Caco-2 (cell line): ENCODE results near the gene ACSBG1. TPM values are rescaled to one million over a fixed set of nuclear protein-coding genes. Genes with fewer than 3 reads are reported as not detected.
"Not testable (repeated sequence)": the region's sequence is repeated elsewhere in the genome, so short reads cannot be mapped to it uniquely, and the experiment has no call there.

Source experiments
- BruUV-seq: library from RNA; stranded (reverse); fragments of 400-500 nt; replicated peaks from 2 replicates; lab custom pipeline; 2021; lab: Mats Ljungman, UMichigan
- CTCF ChIA-PET: fragments of 300-600 bp; sonication (Branson Sonifier 250); formaldehyde crosslinking; loops from one replicate; lab custom pipeline; 2022; ENCODE audit warnings: antibody characterized with exemption; lab: Charles Lee
- POLR2A ChIA-PET: fragments of 300-600 bp; sonication (Branson Sonifier 250); formaldehyde crosslinking; loops from one replicate; lab custom pipeline; 2022; ENCODE audit warnings: antibody characterized with exemption; lab: Charles Lee
- DNase-seq, 2 experiments: peaks; one replicate each; pipeline versions ENCODE4 v3.0.0 to v3.0.0-alpha.2; 2020 to 2022
- H3K27me3 ChIP-seq: replicated peaks from 2 replicates; pipeline ENCODE4 v1.6.0; 2011; ENCODE audit warnings: low read length; ENCODE audit not compliant: control insufficient read depth, insufficient read depth
- H3K36me3 ChIP-seq: 2 replicates; pipeline ENCODE4 v1.5.1; 2011; ENCODE audit warnings: low read length; ENCODE audit not compliant: control insufficient read depth, insufficient read depth
- H3K4me1 ChIP-seq: fragments of 250-450 bp; sonication (Bioruptor Pico); 2 replicates; pipeline ENCODE4 v1.5.1; 2020; ENCODE audit warnings: mild to moderate bottlenecking
- H3K4me3 ChIP-seq: 2 replicates; pipeline ENCODE4 v1.5.1; 2011; ENCODE audit warnings: low read depth, mild to moderate bottlenecking, control low read depth, low read length
- H3K9me3 ChIP-seq: fragments of 250-450 bp; sonication (Bioruptor Pico); 2 replicates; pipeline ENCODE4 v1.5.1; 2020; ENCODE audit warnings: mild to moderate bottlenecking, moderate library complexity
- H3K27ac Mint-ChIP-seq: one replicate; pipeline ENCODE4 v1.8.0; 2022; ENCODE audit warnings: mixed read lengths; ENCODE audit not compliant: unreplicated experiment
- H3K27me3 Mint-ChIP-seq: one replicate; pipeline ENCODE4 v1.8.0; 2022; ENCODE audit warnings: mixed read lengths; ENCODE audit not compliant: insufficient read depth, unreplicated experiment
- H3K36me3 Mint-ChIP-seq: one replicate; pipeline ENCODE4 v1.8.0; 2022; ENCODE audit warnings: mild to moderate bottlenecking, mixed read lengths; ENCODE audit not compliant: insufficient read depth, unreplicated experiment
- H3K4me1 Mint-ChIP-seq: one replicate; pipeline ENCODE4 v1.8.0; 2022; ENCODE audit warnings: low read depth, mixed read lengths; ENCODE audit not compliant: unreplicated experiment
- H3K4me3 Mint-ChIP-seq: one replicate; pipeline ENCODE4 v1.8.0; 2022; ENCODE audit warnings: mild to moderate bottlenecking, moderate library complexity, mixed read lengths; ENCODE audit not compliant: unreplicated experiment
- H3K9me3 Mint-ChIP-seq: one replicate; pipeline ENCODE4 v1.8.0; 2022; ENCODE audit warnings: mixed read lengths; ENCODE audit not compliant: unreplicated experiment
- intact Hi-C: fragments of 100-400 bp; cut with micrococcal nuclease; formaldehyde crosslinking; loops from one replicate; pipeline ENCODE4 v1.10.0; 2022; ENCODE audit not compliant: unreplicated experiment
- total RNA-seq: library from RNA; stranded (reverse); gene quantifications from 2 replicates; pipeline ENCODE4 v1.2.3, GENCODE V29; 2022
- TF ChIP-seq, protein P1 (sequence below), 2 experiments: fragments of 200-600 bp in 1 of 2; IDR thresholded peaks; 1 replicate in 1 of 2; 2 replicates in 1 of 2; pipeline versions ENCODE4 v1.5.1 to v1.8.0; 2011 to 2022; ENCODE audit warnings: antibody characterized with exemption in 1 of 2, control low read depth in 1 of 2, inconsistent platforms in 1 of 2, low read depth in 1 of 2, low read length in 1 of 2, mild to moderate bottlenecking in 1 of 2, moderate library complexity in 1 of 2; ENCODE audit not compliant: insufficient read depth in 1 of 2, severe bottlenecking in 1 of 2, unreplicated experiment in 1 of 2

Gene ACSBG1
- total RNA-seq, 1 experiment from 2014 or later: not detected

DNA sequence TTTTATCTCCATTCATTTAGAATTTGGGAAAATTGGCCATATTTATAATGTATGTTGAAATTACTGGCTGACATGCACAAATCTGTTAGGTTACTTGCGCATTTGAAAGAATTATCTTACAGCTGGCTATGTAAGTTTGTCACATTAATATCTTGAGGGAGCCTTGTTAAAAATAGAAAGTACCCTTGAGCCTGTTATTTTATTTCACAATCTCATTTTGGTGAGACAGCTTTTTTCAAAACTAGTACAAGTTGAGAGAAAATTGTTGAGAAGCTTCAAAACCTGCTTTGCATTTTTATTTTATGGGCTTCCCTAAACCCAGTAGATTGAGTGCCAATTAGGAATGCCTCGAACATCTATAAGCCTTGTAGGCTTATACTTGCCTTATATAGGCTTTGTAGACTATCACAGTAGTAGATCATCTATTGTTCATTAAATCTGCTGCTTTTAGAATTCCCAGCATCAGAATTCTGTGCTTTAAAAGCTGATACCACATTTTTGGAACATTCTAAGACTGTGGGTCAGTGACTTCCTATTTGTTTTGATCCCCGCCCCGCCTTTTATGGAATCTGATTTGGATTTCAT, 78.9 kb downstream of the ACSBG1 start:
- DNase-seq: no peak
- no peaks in the 10 kb centered on the region for H3K9me3 Mint-ChIP-seq
- no peaks in the 10 kb centered on the region for H3K27me3 Mint-ChIP-seq
- H3K4me1 ChIP-seq: no peaks in the 10 kb centered on the region
- H3K4me1 Mint-ChIP-seq: no peaks in the 10 kb centered on the region
- ChIA-PET CTCF (no interaction called here), POLR2A (no interaction called here)
- H3K27me3 ChIP-seq: no peaks in the 10 kb centered on the region
- H3K27ac Mint-ChIP-seq: no peak overlapping the region
- no peaks in the 10 kb centered on the region for H3K9me3 ChIP-seq
- H3K36me3 Mint-ChIP-seq: peaks cover 16% of the 10 kb centered on the region
- BruUV-seq: no TSS peak
- no peaks in the 10 kb centered on the region for H3K36me3 ChIP-seq
- TF ChIP-seq, protein P1, sequence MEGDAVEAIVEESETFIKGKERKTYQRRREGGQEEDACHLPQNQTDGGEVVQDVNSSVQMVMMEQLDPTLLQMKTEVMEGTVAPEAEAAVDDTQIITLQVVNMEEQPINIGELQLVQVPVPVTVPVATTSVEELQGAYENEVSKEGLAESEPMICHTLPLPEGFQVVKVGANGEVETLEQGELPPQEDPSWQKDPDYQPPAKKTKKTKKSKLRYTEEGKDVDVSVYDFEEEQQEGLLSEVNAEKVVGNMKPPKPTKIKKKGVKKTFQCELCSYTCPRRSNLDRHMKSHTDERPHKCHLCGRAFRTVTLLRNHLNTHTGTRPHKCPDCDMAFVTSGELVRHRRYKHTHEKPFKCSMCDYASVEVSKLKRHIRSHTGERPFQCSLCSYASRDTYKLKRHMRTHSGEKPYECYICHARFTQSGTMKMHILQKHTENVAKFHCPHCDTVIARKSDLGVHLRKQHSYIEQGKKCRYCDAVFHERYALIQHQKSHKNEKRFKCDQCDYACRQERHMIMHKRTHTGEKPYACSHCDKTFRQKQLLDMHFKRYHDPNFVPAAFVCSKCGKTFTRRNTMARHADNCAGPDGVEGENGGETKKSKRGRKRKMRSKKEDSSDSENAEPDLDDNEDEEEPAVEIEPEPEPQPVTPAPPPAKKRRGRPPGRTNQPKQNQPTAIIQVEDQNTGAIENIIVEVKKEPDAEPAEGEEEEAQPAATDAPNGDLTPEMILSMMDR (IDR thresholded peaks at IDR 0.05; ENCODE audit: insufficient read depth in 1 of 2, low read depth in 1 of 2, low read length in 1 of 2, severe bottlenecking in 1 of 2, unreplicated experiment in 1 of 2): no peak
- H3K4me3 ChIP-seq: no peak overlapping the region
- intact Hi-C loops: no loop called here
- H3K4me3 Mint-ChIP-seq: no peak overlapping the region

DNA sequence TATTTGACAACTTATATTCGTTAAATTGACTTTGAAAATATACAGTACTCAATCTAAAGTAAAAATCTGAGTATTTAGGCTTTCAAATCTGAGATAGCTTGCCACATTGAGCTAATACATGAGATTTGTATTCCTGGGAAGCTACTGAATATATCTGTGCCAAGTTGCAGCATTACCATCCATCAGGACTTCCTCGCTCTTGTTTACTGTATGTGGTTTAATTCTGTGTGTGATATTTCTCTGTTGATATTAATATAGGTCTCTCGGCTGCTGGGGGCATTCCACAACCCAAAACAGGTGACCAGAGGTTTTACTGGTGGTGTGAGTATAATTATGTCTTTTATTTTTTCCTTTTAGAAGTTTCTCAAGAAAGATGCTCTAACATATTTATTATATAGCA, 79.4 kb downstream of the ACSBG1 start:
- no peaks in the 10 kb centered on the region for H3K9me3 ChIP-seq
- H3K4me1 ChIP-seq: no peaks in the 10 kb centered on the region
- POLR2A ChIA-PET: no interaction called here
- BruUV-seq: no TSS peak
- H3K27me3 Mint-ChIP-seq: no peaks in the 10 kb centered on the region
- CTCF ChIA-PET: no interaction called here
- no peak overlapping the region for H3K4me3 ChIP-seq
- no peaks in the 10 kb centered on the region for H3K36me3 ChIP-seq
- no peaks in the 10 kb centered on the region for H3K9me3 Mint-ChIP-seq
- intact Hi-C loops: no loop called here
- no peak for DNase-seq
- H3K4me1 Mint-ChIP-seq: no peaks in the 10 kb centered on the region
- no peak overlapping the region for H3K4me3 Mint-ChIP-seq
- TF ChIP-seq, protein P1 (IDR thresholded peaks at IDR 0.05; ENCODE audit: insufficient read depth in 1 of 2, low read depth in 1 of 2, low read length in 1 of 2, severe bottlenecking in 1 of 2, unreplicated experiment in 1 of 2): no peak
- H3K27me3 ChIP-seq: no peaks in the 10 kb centered on the region
- H3K36me3 Mint-ChIP-seq: peaks cover 18% of the 10 kb centered on the region
- H3K27ac Mint-ChIP-seq: no peak overlapping the region

DNA sequence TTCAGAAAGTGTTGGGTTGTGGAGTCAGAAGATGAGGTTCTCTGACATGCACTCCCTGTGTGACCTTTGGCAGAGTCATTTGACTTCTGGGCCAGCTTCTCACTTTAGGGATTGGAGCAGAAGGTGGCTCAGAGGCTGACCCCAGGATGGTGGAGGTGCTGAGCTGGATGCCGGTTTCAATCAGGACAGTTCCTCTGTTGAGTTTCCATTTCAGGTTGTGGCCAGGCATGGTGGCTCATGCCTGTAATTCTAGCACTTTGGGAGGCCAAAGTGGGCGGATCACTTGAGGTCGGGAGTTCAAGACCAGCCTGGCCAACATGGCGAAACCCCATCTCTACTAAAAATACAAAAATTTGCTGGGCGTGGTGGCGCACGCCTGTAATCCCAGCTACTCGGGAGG, 83.3 kb downstream of the ACSBG1 start:
- DNase-seq, H3K36me3 ChIP-seq, H3K9me3 Mint-ChIP-seq, H3K4me3 Mint-ChIP-seq, H3K27ac Mint-ChIP-seq, intact Hi-C loops, H3K9me3 ChIP-seq, POLR2A ChIA-PET, H3K4me1 ChIP-seq, H3K27me3 ChIP-seq, H3K4me1 Mint-ChIP-seq, H3K27me3 Mint-ChIP-seq, H3K4me3 ChIP-seq, BruUV-seq: not testable (repeated sequence)
- H3K36me3 Mint-ChIP-seq: peaks cover 16% of the 10 kb centered on the region
- CTCF ChIA-PET: interaction anchor here (0.8 kb wide), 1 partner anchor 38 kb away, joined by 3 read pairs; no protein-coding TSS in a partner anchor
